ENCODE results near the gene FGF5.

FGF5 gene

DNA sequence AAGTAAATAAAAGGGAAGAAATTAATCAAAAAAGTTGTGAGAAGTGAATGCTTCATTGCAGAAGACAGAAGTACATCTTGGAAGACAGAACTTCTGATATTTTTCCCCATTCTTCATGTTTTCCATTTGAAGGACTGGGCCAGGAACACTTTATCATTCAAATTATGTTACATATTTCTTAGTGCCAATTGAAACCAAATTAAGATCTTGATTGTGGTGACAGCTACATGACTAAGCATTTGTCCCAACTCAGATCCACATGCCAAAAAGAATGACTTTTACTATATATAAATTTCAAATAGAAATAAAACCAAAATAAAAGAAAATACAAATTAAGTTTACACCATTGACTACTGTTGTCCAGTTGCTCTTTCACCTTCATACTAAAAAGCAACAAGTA is 14.0 kb upstream of the FGF5 start:
- H3K4me1 ChIP-seq: no peaks in the 10 kb centered on the region
- H3K27ac ChIP-seq: no peak overlapping the region
- no peaks in the 10 kb centered on the region for H3K9me3 ChIP-seq (ENCODE audit: control insufficient read depth, low read length)
- no peaks in the 10 kb centered on the region for H3K79me2 ChIP-seq
- no peak overlapping the region for H2AFZ ChIP-seq
- H3K4me3 ChIP-seq (ENCODE audit: low read depth, low read length): no peak overlapping the region
- TF ChIP-seq CTCF (IDR thresholded peaks at IDR 0.05): no peak
- H3K36me3 ChIP-seq (ENCODE audit: control insufficient read depth, insufficient read depth, low read length): no peaks in the 10 kb centered on the region
- H3K9ac ChIP-seq: no peak overlapping the region
- H3K4me2 ChIP-seq (ENCODE audit: low read length): no peak overlapping the region
- H3K27me3 ChIP-seq (ENCODE audit: control insufficient read depth, insufficient read depth, low read length): no peaks in the 10 kb centered on the region

GRCh38 chr4:80252953-80253352 is 13.5 kb upstream of the FGF5 start:
- H3K27me3 ChIP-seq (ENCODE audit: control insufficient read depth, insufficient read depth, low read length): no peaks in the 10 kb centered on the region
- no peak overlapping the region for H3K4me2 ChIP-seq (ENCODE audit: low read length)
- no peaks in the 10 kb centered on the region for H3K9me3 ChIP-seq (ENCODE audit: control insufficient read depth, low read length)
- no peak overlapping the region for H3K27ac ChIP-seq
- H3K79me2 ChIP-seq: no peaks in the 10 kb centered on the region
- no peak overlapping the region for H3K9ac ChIP-seq
- H3K4me1 ChIP-seq: no peaks in the 10 kb centered on the region
- H3K4me3 ChIP-seq (ENCODE audit: low read depth, low read length): no peak overlapping the region
- H2AFZ ChIP-seq: no peak overlapping the region
- H3K36me3 ChIP-seq (ENCODE audit: control insufficient read depth, insufficient read depth, low read length): no peaks in the 10 kb centered on the region
- TF ChIP-seq CTCF (IDR thresholded peaks at IDR 0.05): no peak

- no peaks in the 10 kb centered on the region for H3K27me3 ChIP-seq (ENCODE audit: control insufficient read depth, insufficient read depth, low read length)
- no peak for TF ChIP-seq CTCF (IDR thresholded peaks at IDR 0.05)
- no peak overlapping the region for H3K9ac ChIP-seq
- no peaks in the 10 kb centered on the region for H3K36me3 ChIP-seq (ENCODE audit: control insufficient read depth, insufficient read depth, low read length)
- no peak overlapping the region for H3K27ac ChIP-seq
- H2AFZ ChIP-seq: no peak overlapping the region
- no peak overlapping the region for H3K4me3 ChIP-seq (ENCODE audit: low read depth, low read length)
- H3K79me2 ChIP-seq: no peaks in the 10 kb centered on the region
- no peaks in the 10 kb centered on the region for H3K4me1 ChIP-seq
- H3K9me3 ChIP-seq (ENCODE audit: control insufficient read depth, low read length): no peaks in the 10 kb centered on the region
- no peak overlapping the region for H3K4me2 ChIP-seq (ENCODE audit: low read length)
Measured at GRCh38 chr4:80253510-80253909, 13.0 kb upstream of the FGF5 start.

DNA sequence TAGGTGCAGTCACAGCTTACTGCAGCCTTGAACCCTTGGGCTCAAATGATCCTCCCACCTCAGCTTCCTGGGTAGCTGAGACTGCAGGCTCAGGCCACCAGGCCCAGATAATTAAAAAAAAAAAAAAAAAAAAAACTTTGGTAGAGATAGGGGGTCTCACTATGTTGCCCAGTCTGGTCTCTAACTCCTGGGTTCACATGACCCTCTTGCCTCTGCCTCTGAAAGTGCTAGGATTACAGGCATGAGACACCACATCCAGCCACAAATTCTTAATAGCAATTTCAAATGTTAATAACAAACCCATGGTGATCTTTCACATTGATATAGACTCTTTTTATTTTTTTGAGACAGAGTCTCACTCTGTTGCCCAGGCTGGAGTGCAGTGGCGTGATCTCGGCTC is 12.3 kb upstream of the FGF5 start:
- no peak overlapping the region for H3K4me3 ChIP-seq (ENCODE audit: low read depth, low read length)
- H3K4me2 ChIP-seq (ENCODE audit: low read length): no peak overlapping the region
- H2AFZ ChIP-seq: no peak overlapping the region
- H3K9ac ChIP-seq: no peak overlapping the region
- H3K9me3 ChIP-seq (ENCODE audit: control insufficient read depth, low read length): no peaks in the 10 kb centered on the region
- H3K79me2 ChIP-seq: no peaks in the 10 kb centered on the region
- H3K36me3 ChIP-seq (ENCODE audit: control insufficient read depth, insufficient read depth, low read length): no peaks in the 10 kb centered on the region
- H3K4me1 ChIP-seq: no peaks in the 10 kb centered on the region
- H3K27ac ChIP-seq: no peak overlapping the region
- H3K27me3 ChIP-seq (ENCODE audit: control insufficient read depth, insufficient read depth, low read length): no peaks in the 10 kb centered on the region
- TF ChIP-seq CTCF (IDR thresholded peaks at IDR 0.05): no peak

DNA sequence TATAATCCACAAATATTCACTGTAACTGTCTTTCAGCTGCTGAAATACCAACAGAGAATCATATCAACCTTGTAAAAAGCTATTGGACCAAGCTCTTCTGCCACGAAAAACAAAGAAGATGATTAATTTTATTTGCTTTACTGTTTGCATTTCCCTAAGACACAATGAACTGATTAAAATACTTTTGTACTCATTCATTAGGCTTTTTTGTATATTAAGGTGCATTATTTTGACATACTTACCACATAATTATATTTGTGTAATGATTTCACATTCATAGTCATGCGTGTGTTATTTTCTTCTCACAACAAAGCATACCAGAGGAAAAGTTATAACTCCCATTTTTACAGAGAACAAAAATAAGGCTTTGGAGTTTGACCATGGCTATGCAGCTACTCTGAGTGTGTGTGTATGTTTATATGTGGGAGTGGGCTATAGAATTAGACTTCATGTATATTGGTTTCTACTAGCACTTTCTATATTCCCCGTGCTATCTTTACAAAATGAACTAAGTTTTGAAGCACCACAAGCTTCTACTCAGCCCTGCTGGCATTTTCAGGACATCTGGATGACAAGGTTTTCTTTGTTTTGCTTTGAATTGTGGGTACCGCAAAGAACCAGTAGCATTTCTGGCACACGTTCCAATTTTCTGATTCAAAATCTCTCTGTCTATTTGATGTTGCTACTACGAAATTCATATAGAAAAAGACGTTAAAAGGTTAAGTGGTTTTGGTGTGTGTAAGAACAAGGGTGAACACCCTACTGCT is 11.0 kb upstream of the FGF5 start:
- no peak overlapping the region for H3K27ac ChIP-seq

More for the DNA sequence above, 11.0 kb upstream of the FGF5 start:
- no peak overlapping the region for H2AFZ ChIP-seq
- no peak for TF ChIP-seq CTCF (IDR thresholded peaks at IDR 0.05)
- no peaks in the 10 kb centered on the region for H3K27me3 ChIP-seq (ENCODE audit: control insufficient read depth, insufficient read depth, low read length)
- no peaks in the 10 kb centered on the region for H3K36me3 ChIP-seq (ENCODE audit: control insufficient read depth, insufficient read depth, low read length)
- no peak overlapping the region for H3K4me2 ChIP-seq (ENCODE audit: low read length)
- H3K79me2 ChIP-seq: no peaks in the 10 kb centered on the region
- no peak overlapping the region for H3K4me3 ChIP-seq (ENCODE audit: low read depth, low read length)
- H3K4me1 ChIP-seq: no peaks in the 10 kb centered on the region
- no peak overlapping the region for H3K9ac ChIP-seq
- H3K9me3 ChIP-seq (ENCODE audit: control insufficient read depth, low read length): no peaks in the 10 kb centered on the region
